GM21576 (cell line): ENCODE data around the gene TRPV3.
"Not testable (repeated sequence)": the region's sequence is repeated elsewhere in the genome, so short reads cannot be mapped to it uniquely, and the experiment has no call there.

ENCODE experiments used
- ATAC-seq: cut with Tn5 transposase; IDR thresholded peaks from one replicate; pipeline ENCODE4 v1.9.1; 2021; ENCODE audit warnings: mild to moderate bottlenecking, moderate library complexity; ENCODE audit not compliant: unreplicated experiment

TRPV3 gene

GRCh38 chr17:3574231-3574630, 16.6 kb upstream of the TRPV3 start:
- ATAC-seq, result no peak

- ATAC-seq, result no peak
Measured at GRCh38 chr17:3573246-3574100, 15.9 kb upstream of the TRPV3 start.

- no peak for ATAC-seq
Measured at GRCh38 chr17:3572231-3572630, 14.6 kb upstream of the TRPV3 start.

GRCh38 chr17:3571043-3571900, 13.7 kb upstream of the TRPV3 start:
- no peak for ATAC-seq

GRCh38 chr17:3569534-3570137, 12.0 kb upstream of the TRPV3 start:
- ATAC-seq, result no peak

- no peak for ATAC-seq
Measured at GRCh38 chr17:3566551-3566950, 8.9 kb upstream of the TRPV3 start.

GRCh38 chr17:3565143-3565542, 7.5 kb upstream of the TRPV3 start:
- ATAC-seq, result no peak

- ATAC-seq, result not testable (repeated sequence)
Measured at GRCh38 chr17:3564241-3564640, 6.6 kb upstream of the TRPV3 start.

GRCh38 chr17:3559270-3559645, 1.6 kb upstream of the TRPV3 start:
- no peak for ATAC-seq

GRCh38 chr17:3558603-3559269, 1.1 kb upstream of the TRPV3 start:
- peak; percentile 67 for ATAC-seq

GRCh38 chr17:3556916-3557767, 470 bp downstream of the TRPV3 start:
- no peak for ATAC-seq

- no peak for ATAC-seq
Measured at GRCh38 chr17:3556239-3556915, 1.2 kb downstream of the TRPV3 start.

GRCh38 chr17:3555189-3555796, 2.3 kb downstream of the TRPV3 start:
- no peak for ATAC-seq

- ATAC-seq, result no peak
Measured at GRCh38 chr17:3554440-3554839, 3.2 kb downstream of the TRPV3 start.

- ATAC-seq, result no peak
Measured at GRCh38 chr17:3553419-3554401, 3.9 kb downstream of the TRPV3 start.

GRCh38 chr17:3552916-3553315, 4.7 kb downstream of the TRPV3 start:
- no peak for ATAC-seq

GRCh38 chr17:3551189-3551588, 6.4 kb downstream of the TRPV3 start:
- ATAC-seq, result no peak

GRCh38 chr17:3549610-3550162, 7.9 kb downstream of the TRPV3 start:
- no peak for ATAC-seq
